ENCODE results near the gene LPAR2.

LPAR2 gene

GRCh38 chr19:19627621-19628500, at the start of gene LPAR2:
LPAR2 (minus strand) TSS chr19:19628220; CDS start chr19:19627275, 945 bp downstream.
- Histone ChIP-seq H3K9me2 (replicated peaks; ENCODE audit: insufficient read depth, low read length) (no peaks in the 10 kb centered on the region), H3K36me3 (ENCODE audit: low read length) (no peaks in the 10 kb centered on the region), H3K27ac (ENCODE audit: low read depth, low read length) (peak within 1 kb of the TSS; percentile 66), H3K4me2 (ENCODE audit: low read depth, low read length, poor library complexity, severe bottlenecking) (peak within 1 kb of the TSS; percentile 71), H4K20me1 (ENCODE audit: low read depth, low read length) (no peaks in the 10 kb centered on the region), H3K79me2 (ENCODE audit: insufficient read depth, low read length) (no peaks in the 10 kb centered on the region), H3K27me3 (ENCODE audit: low read length) (no peaks in the 10 kb centered on the region), H2AFZ (ENCODE audit: low read depth, low read length, severe bottlenecking) (peak within 1 kb of the TSS; percentile 70), H3K9me3 (ENCODE audit: insufficient read depth, low read length) (no peaks in the 10 kb centered on the region), H3K9ac (ENCODE audit: low read length) (peak within 1 kb of the TSS; percentile 83), H3F3A (ENCODE audit: insufficient read depth) (peaks cover 11% of the 10 kb centered on the region; the same call in 1 of the 2 replicates), H3K4me3 (ENCODE audit: insufficient read depth, low read length, poor library complexity, severe bottlenecking) (peak within 1 kb of the TSS; percentile 66)
- TF ChIP-seq CTCF (IDR thresholded peaks at IDR 0.05; ENCODE audit: insufficient read depth, low read length, poor library complexity, severe bottlenecking), result no peak
- TF ChIP-seq EZH2phosphoT487 (conservative IDR thresholded peaks at IDR 0.05; ENCODE audit: low read length), result no peak

- H3K27ac ChIP-seq (ENCODE audit: low read depth, low read length), result no peak overlapping the region
- no peak for TF ChIP-seq EZH2phosphoT487 (conservative IDR thresholded peaks at IDR 0.05; ENCODE audit: low read length)
- no peak overlapping the region for H3K4me2 ChIP-seq (ENCODE audit: low read depth, low read length, poor library complexity, severe bottlenecking)
- H4K20me1 ChIP-seq (ENCODE audit: low read depth, low read length), result no peaks in the 10 kb centered on the region; the same call in 1 of the 2 replicates
- H3F3A ChIP-seq (ENCODE audit: insufficient read depth), result peaks cover 3% of the 10 kb centered on the region; the same call in 1 of the 2 replicates
- H3K4me3 ChIP-seq (ENCODE audit: insufficient read depth, low read length, poor library complexity, severe bottlenecking), result no peak overlapping the region
- H3K9me3 ChIP-seq (ENCODE audit: insufficient read depth, low read length), result no peaks in the 10 kb centered on the region
- no peaks in the 10 kb centered on the region for H3K9me2 ChIP-seq (replicated peaks; ENCODE audit: insufficient read depth, low read length)
- peaks cover 53% of the 10 kb centered on the region for H3K36me3 ChIP-seq (ENCODE audit: low read length)
- H3K27me3 ChIP-seq (ENCODE audit: low read length), result no peaks in the 10 kb centered on the region
- H3K79me2 ChIP-seq (ENCODE audit: insufficient read depth, low read length), result peaks cover 60% of the 10 kb centered on the region
- no peak overlapping the region for H3K9ac ChIP-seq (ENCODE audit: low read length)
- H2AFZ ChIP-seq (ENCODE audit: low read depth, low read length, severe bottlenecking), result no peak overlapping the region
Measured at GRCh38 chr19:19677579-19677978, 49.6 kb upstream of the LPAR2 start.

- Histone ChIP-seq H2AFZ (ENCODE audit: low read depth, low read length, severe bottlenecking) (no peak overlapping the region), H3K9me3 (ENCODE audit: insufficient read depth, low read length) (no peaks in the 10 kb centered on the region), H3K36me3 (ENCODE audit: low read length) (peaks cover 42% of the 10 kb centered on the region), H3K4me3 (ENCODE audit: insufficient read depth, low read length, poor library complexity, severe bottlenecking) (no peak overlapping the region), H3K9ac (ENCODE audit: low read length) (no peak overlapping the region), H3K27me3 (ENCODE audit: low read length) (no peaks in the 10 kb centered on the region), H4K20me1 (ENCODE audit: low read depth, low read length) (no peaks in the 10 kb centered on the region), H3K4me2 (ENCODE audit: low read depth, low read length, poor library complexity, severe bottlenecking) (no peak overlapping the region), H3F3A (ENCODE audit: insufficient read depth) (no peaks in the 10 kb centered on the region), H3K9me2 (replicated peaks; ENCODE audit: insufficient read depth, low read length) (no peaks in the 10 kb centered on the region), H3K79me2 (ENCODE audit: insufficient read depth, low read length) (peaks cover 92% of the 10 kb centered on the region), H3K27ac (ENCODE audit: low read depth, low read length) (no peak overlapping the region)
- TF ChIP-seq EZH2phosphoT487 (conservative IDR thresholded peaks at IDR 0.05; ENCODE audit: low read length), result no peak
- no peak for TF ChIP-seq CTCF (IDR thresholded peaks at IDR 0.05; ENCODE audit: insufficient read depth, low read length, poor library complexity, severe bottlenecking)
Measured at GRCh38 chr19:19674315-19674714, 46.3 kb upstream of the LPAR2 start.

- H3K9ac ChIP-seq (ENCODE audit: low read length), result no peak overlapping the region
- H3F3A ChIP-seq (ENCODE audit: insufficient read depth), result peaks cover 7% of the 10 kb centered on the region
- H3K79me2 ChIP-seq (ENCODE audit: insufficient read depth, low read length), result peaks cover 89% of the 10 kb centered on the region
- H3K36me3 ChIP-seq (ENCODE audit: low read length), result peaks cover 28% of the 10 kb centered on the region
- H3K9me3 ChIP-seq (ENCODE audit: insufficient read depth, low read length), result no peaks in the 10 kb centered on the region
- H3K27me3 ChIP-seq (ENCODE audit: low read length), result no peaks in the 10 kb centered on the region
- no peak overlapping the region for H3K4me3 ChIP-seq (ENCODE audit: insufficient read depth, low read length, poor library complexity, severe bottlenecking)
- H3K9me2 ChIP-seq (replicated peaks; ENCODE audit: insufficient read depth, low read length), result no peaks in the 10 kb centered on the region
- H3K4me2 ChIP-seq (ENCODE audit: low read depth, low read length, poor library complexity, severe bottlenecking), result no peak overlapping the region
- no peak overlapping the region for H2AFZ ChIP-seq (ENCODE audit: low read depth, low read length, severe bottlenecking)
- TF ChIP-seq CTCF (IDR thresholded peaks at IDR 0.05; ENCODE audit: insufficient read depth, low read length, poor library complexity, severe bottlenecking) (no peak), EZH2phosphoT487 (conservative IDR thresholded peaks at IDR 0.05; ENCODE audit: low read length) (no peak)
- H3K27ac ChIP-seq (ENCODE audit: low read depth, low read length), result no peak overlapping the region
- no peaks in the 10 kb centered on the region for H4K20me1 ChIP-seq (ENCODE audit: low read depth, low read length)
Measured at GRCh38 chr19:19672816-19673215, 44.8 kb upstream of the LPAR2 start.
